ENCODE data around the gene SAPCD1.

The SAPCD1 gene

DNA sequence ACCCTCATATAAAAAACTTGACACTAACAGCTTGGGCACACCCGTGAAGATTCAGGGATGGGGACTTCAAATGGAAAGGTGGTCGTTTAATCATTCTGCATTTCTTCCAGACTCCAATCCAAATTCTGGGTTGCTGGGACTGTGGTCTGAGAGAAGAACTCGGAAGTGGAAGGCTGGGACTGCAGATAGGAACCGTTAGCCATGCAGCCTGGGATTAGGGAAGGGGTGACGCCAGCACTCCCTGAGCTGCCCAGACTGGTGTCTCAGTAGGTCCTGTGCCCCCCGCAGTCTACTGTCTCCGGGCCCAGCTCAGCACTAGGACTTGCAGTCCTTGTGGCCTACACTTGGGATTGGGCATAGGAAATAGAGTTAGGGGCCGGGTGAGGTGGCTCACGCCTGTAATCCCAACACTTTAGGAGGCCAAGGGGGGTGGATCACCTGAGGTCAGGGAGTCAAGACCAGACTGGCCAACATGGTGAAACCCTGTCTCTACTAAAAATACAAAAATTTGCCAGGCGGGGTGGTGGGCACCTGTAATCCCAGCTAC, 25.6 kb upstream of the SAPCD1 start:
- H3K4me3 ChIP-seq (ENCODE audit: low read depth, low read length) = peak overlapping the region; percentile 74
- no peaks in the 10 kb centered on the region for H3K27me3 ChIP-seq (ENCODE audit: insufficient read depth, low read depth, severe bottlenecking)
- TF ChIP-seq, protein P1, sequence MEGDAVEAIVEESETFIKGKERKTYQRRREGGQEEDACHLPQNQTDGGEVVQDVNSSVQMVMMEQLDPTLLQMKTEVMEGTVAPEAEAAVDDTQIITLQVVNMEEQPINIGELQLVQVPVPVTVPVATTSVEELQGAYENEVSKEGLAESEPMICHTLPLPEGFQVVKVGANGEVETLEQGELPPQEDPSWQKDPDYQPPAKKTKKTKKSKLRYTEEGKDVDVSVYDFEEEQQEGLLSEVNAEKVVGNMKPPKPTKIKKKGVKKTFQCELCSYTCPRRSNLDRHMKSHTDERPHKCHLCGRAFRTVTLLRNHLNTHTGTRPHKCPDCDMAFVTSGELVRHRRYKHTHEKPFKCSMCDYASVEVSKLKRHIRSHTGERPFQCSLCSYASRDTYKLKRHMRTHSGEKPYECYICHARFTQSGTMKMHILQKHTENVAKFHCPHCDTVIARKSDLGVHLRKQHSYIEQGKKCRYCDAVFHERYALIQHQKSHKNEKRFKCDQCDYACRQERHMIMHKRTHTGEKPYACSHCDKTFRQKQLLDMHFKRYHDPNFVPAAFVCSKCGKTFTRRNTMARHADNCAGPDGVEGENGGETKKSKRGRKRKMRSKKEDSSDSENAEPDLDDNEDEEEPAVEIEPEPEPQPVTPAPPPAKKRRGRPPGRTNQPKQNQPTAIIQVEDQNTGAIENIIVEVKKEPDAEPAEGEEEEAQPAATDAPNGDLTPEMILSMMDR (IDR thresholded peaks at IDR 0.05; ENCODE audit: low read depth, low read length) = no peak
- H3K36me3 ChIP-seq = peaks cover 28% of the 10 kb centered on the region
- DNase-seq = no peak
- H3K27ac ChIP-seq = peak overlapping the region; percentile 61
- H3K9me3 ChIP-seq (ENCODE audit: severe bottlenecking) = peaks cover 4% of the 10 kb centered on the region

GRCh38 chr6:31737315-31737990, 25.0 kb upstream of the SAPCD1 start:
- H3K27me3 ChIP-seq (ENCODE audit: insufficient read depth, low read depth, severe bottlenecking) = no peaks in the 10 kb centered on the region
- TF ChIP-seq, protein P1 (IDR thresholded peaks at IDR 0.05; ENCODE audit: low read depth, low read length) = no peak
- DNase-seq = peak; percentile 62
- peak overlapping the region; percentile 61 for H3K27ac ChIP-seq
- no peak overlapping the region for H3K4me3 ChIP-seq (ENCODE audit: low read depth, low read length)
- H3K9me3 ChIP-seq (ENCODE audit: severe bottlenecking) = peaks cover 4% of the 10 kb centered on the region
- H3K36me3 ChIP-seq = peaks cover 22% of the 10 kb centered on the region

DNA sequence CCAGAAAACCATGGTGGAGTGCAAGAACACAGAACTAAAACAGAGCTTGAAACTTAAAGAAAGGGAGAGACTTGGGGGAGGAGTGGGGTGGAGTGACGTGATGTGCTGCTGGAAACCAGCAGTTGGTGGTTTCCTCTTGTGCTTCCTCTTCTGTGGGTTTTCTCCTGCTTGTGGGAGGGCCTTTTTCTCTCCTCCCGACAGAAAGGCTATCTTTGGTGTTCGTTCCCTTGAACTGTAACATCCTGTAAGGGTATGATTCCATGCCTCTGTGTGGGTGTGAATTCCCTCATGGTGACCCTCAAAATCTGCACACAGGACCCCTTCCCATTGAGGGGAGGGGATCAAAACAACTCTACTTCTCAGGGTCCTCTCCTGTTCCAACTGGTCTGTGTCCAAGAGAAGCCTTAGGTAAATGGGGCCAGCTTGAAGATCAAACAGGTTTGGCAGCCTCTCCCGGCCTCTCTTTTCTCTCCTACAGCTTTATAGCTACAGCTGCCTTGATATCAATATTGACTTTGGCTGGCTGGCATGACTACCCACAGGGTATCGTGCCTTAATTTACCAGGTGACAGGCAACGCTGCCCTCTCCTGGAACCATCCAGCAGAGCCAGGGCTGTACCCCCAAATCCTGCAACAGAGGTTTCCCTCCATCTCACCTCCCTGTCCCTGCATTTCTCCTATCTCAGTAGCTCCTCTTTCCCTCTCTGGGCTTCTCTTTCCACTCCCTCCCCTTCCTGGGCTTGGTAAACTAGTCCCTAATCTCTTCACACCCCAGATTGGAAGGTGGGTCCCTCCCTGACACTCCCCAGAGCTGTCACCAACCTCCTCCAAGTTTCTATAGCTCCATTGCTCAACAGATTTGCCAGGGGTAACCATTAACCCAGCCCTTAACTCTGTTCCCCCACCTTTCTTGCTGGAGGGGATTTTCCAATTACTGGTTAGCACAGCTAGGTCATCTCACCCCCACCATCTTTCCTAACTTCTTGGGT, 24.2 kb upstream of the SAPCD1 start:
- no peaks in the 10 kb centered on the region for H3K27me3 ChIP-seq (ENCODE audit: insufficient read depth, low read depth, severe bottlenecking)
- H3K4me3 ChIP-seq (ENCODE audit: low read depth, low read length) = no peak overlapping the region
- H3K27ac ChIP-seq = peak overlapping the region; percentile 19
- no peak for DNase-seq
- TF ChIP-seq, protein P1 (IDR thresholded peaks at IDR 0.05; ENCODE audit: low read depth, low read length) = peak; percentile 60
- H3K9me3 ChIP-seq (ENCODE audit: severe bottlenecking) = peaks cover 4% of the 10 kb centered on the region
- H3K36me3 ChIP-seq = peaks cover 14% of the 10 kb centered on the region

DNA sequence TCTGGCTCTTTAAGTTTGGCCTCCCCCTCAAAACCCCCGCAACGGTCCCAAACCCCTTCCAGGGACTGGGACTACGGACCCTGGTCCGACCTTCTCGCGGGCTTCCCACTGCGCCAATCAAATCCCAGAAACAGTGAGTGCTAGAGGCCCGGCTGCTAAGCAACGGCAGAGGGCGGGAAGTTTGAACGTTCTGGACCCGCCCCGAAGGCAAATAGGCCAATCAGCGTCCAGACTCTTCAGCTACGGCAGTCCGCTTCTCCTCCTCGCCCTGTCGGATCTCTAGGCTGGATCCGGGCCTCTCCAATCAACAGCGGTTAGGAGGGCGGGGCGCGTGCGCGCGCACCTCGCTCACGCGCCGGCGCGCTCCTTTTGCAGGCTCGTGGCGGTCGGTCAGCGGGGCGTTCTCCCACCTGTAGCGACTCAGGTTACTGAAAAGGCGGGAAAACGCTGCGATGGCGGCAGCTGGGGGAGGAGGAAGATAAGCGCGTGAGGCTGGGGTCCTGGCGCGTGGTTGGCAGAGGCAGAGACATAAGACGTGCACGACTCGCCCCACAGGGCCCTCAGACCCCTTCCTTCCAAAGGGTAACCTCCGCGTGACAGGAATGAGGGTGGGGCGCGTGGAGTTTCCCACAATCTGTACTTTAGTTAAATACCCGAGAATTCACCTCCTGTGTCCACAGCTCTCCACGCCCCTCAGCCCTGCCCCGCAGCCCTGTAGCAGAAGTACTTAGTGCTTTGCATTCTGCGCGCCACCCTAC, 22.6 kb upstream of the SAPCD1 start, which contains the start of gene MSH5:
Gene MSH5 (plus strand): TSS at position 367 of the 758 bp plus-strand sequence. CDS start 462 bp downstream, outside the sequence.
- H3K36me3 ChIP-seq = no peaks in the 10 kb centered on the region
- TF ChIP-seq, protein P1 (IDR thresholded peaks at IDR 0.05; ENCODE audit: low read depth, low read length) = no peak
- peaks cover 4% of the 10 kb centered on the region for H3K9me3 ChIP-seq (ENCODE audit: severe bottlenecking)
- H3K4me3 ChIP-seq (ENCODE audit: low read depth, low read length) = no peak within 1 kb of the TSS
- no peak for DNase-seq
- H3K27ac ChIP-seq = no peak within 1 kb of the TSS
- H3K27me3 ChIP-seq (ENCODE audit: insufficient read depth, low read depth, severe bottlenecking) = no peaks in the 10 kb centered on the region

Data from WERI-Rb-1 (cell line).